GM19467 (cell line): Measurements from ENCODE around the gene SPOCK3.

ENCODE experiments used
- ATAC-seq: cut with Tn5 transposase; IDR thresholded peaks from one replicate; pipeline ENCODE4 v1.9.1; 2021; ENCODE audit warnings: mild to moderate bottlenecking, moderate library complexity; ENCODE audit not compliant: unreplicated experiment

The SPOCK3 gene

DNA sequence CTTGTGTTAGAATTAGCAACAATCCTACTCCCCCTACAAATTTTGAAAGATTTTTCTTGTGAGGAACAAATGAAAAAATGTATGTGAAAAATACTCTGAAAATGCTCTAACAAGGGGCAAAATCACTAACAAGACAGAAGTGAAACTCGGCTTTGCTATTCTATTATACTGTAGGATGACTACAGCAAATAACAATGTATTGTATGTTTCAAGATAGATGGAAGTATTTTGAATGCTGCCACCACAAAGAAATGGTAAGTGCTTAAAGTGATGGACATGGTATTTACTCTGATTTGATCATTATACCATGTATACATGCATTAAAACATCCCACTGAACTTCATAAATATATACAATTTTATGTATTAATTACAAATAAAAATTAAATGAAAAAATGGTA, 192.8 kb downstream of the SPOCK3 start:
- ATAC-seq = no peak

DNA sequence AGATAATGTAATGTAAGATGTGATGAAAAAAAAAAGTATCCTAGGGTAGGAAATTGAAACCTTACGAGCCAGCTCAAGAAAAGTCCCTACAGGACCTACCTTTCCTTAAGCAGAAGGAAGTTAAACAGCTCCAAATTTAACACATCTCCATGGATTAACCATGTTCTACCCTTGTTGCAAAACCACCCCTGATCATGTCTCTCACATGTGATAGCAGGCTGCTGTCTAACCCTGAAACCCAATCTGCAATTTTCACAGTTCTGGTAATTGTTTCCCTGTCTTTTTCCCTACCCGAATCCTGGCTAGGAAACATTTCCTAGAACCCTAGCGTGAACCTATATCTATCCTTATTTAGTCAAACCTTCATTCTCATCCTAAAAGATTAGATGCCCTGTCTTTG, 198.9 kb downstream of the SPOCK3 start:
- ATAC-seq = no peak

DNA sequence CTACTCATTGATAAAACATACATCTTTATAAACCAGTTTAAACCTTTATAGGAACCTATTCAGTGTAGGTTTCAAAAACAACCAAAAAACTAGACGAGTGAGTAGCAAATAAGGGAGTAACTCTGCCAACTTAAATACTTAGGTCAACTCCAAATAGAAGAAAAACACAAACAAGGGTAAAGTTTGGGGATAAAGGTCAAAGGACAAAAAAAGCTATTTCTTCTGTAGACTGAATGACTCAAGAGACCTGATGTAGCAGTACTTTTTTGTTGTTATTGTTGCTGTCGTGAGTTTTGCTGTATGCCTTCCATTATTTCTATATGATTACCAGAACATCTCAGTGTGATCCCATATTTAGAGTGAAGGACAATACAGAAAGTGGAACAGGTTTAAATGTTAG, 199.3 kb downstream of the SPOCK3 start:
- ATAC-seq = no peak

DNA sequence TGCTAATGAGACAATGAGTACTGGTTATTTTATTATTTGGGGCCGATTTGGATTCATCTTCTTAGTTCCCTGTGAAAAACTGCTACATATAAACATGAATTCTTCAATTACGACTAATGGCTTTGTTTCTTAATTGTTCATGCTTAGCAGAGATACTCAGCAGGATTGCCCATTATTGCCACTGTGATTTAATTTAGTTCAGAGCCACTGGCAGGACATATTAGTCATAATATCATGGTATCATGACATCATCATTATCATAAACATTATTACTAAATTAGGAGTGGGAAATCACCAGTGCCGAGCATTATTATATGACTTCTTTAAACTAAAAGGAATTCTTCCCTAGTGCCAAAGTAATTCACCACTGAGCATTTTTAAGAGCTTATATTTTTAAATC, 201.4 kb downstream of the SPOCK3 start:
- no peak for ATAC-seq

DNA sequence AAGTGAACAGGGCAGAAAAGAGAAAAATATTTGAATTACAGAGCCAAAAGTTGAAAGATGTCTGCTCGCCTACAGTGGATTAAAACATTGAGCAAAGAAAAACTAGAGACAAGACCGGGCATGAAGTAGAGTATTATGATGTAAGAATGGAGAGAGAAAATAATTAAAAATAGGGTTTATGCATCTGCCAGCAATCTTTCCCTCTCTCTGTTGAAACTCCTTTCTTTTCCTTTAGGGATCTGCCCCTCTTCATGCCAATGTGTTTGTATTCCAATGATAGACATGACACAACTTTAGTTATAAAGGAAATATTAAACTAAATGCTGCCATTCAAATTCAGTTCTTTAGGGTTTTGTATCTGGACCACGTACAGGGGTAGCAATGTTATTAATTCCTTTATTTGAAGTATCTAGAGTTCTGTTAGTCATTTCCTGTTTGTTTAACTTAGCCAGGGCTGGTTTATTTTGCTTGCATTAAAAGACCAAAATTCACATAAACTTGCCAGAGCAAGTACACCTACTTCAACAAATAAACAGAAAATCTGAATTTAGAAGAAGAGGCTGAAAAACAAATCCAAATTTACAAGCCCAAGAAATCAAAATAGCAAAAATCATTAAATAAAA, 202.6 kb downstream of the SPOCK3 start:
- no peak for ATAC-seq

DNA sequence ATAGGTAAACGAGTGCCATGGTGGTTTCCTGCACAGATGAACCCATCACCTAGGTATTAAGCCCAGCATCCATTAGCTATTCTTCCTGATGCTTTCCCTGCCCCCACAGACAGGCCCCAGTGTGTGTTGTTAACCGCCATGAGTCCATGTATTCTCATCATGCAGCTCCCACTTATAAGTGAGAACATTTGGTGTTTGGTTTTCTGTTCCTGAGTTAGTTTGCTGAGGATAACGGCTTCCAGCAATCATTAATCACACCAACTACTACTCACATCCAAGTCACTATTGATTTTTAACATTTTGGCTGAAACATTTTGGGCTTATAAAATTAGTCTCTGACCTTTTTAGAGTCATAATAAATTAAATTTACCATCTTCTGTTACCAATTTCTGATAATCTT, 205.3 kb downstream of the SPOCK3 start:
- no peak for ATAC-seq

DNA sequence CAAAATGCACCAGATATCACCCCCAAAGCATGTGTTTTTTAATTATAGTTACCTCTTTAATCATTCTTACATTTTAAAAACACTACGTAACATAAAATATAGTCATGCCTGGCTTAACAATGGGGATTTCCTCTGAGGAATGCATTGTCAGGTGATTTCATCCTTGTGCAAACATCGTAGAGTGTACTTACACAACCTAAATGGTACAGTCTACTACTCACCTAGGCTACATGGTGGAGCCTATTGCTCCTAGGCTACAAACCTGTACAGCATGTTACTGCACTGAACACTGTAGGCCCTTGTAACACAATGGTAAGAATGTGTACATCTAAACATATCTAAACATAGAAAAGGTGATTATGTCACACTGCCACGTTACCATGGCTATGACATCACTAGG, 208.6 kb downstream of the SPOCK3 start:
- ATAC-seq = no peak

DNA sequence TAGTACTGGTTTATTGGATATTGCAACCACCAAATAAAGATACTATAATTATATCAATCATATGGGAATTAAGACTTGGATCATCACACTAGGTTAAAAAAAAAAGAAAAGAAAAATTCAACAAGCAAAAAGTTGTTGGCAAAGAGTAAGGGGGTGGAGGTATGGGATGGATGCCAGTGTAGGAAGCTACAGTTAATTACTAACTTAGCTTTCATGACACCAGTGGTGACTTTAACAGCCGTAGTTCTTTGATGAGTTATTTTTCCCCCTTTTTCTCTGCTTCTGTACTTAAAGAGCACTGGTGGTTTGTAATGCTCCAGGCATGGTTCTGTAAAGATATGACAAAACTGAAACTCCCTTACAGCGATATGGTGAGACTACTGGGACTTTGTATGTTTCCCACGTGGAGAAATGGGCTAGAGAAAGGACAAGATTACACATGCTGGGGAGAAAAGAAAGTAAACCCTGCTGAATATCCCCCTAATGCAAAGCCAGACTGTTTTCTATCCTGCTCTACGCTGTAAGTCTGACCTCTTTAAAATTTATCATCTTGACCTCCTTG, 210.8 kb downstream of the SPOCK3 start:
- no peak for ATAC-seq

- peak; percentile 67 for ATAC-seq
These were observed 212.6 kb downstream of the SPOCK3 start for GRCh38 chr4:167021545-167022155.

- no peak for ATAC-seq
These were observed 213.9 kb downstream of the SPOCK3 start for GRCh38 chr4:167020410-167020809.

GRCh38 chr4:167014944-167015343, 219.3 kb downstream of the SPOCK3 start:
- no peak for ATAC-seq

GRCh38 chr4:167003326-167003725, 231.0 kb downstream of the SPOCK3 start:
- no peak for ATAC-seq

GRCh38 chr4:167000141-167000852, 234.0 kb downstream of the SPOCK3 start:
- ATAC-seq = no peak

GRCh38 chr4:166996216-166996615, 238.1 kb downstream of the SPOCK3 start:
- ATAC-seq = no peak

DNA sequence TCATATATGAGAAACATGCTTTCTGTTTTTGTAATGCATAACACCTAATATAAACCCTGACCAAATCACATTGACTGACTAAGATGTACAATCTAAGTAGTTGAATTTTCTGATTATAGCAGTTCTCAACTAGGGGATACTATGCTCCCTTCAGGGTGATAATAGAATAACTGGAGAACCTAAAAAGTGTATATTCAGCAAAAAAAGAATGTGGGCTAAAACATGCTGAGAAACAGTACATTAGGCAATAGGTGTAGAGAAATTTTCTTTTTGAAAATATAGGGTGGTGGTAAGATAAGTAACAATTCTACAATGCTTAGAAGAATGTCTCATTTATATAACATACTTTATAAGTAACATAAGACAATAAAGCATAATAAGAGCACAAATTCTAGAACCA, 239.6 kb downstream of the SPOCK3 start:
- no peak for ATAC-seq

DNA sequence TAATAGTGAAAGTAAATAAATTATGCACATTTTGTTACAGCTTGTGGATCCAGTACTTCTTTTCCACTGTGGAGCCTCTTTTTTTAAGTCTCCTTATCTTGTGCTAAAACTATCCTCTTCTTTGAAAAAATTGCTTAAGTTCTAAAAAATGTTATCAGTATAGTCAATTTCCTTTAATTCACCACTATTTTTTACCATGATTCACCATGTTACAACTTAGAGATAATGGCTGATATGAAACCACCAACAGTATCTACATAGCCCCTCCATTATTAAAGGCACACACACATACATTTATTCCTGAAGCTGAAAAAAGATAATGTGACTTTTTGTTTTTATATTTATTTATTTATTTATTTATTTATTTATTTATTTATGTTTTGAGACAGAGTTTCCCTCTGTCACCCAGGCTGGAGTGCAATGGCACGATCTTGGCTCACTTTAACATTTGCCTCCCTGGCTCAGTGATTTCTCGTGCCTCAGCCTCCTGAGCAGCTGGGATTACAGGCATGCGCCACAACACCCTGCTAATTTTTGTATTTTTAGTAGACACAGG, 243.2 kb downstream of the SPOCK3 start:
- ATAC-seq = no peak

DNA sequence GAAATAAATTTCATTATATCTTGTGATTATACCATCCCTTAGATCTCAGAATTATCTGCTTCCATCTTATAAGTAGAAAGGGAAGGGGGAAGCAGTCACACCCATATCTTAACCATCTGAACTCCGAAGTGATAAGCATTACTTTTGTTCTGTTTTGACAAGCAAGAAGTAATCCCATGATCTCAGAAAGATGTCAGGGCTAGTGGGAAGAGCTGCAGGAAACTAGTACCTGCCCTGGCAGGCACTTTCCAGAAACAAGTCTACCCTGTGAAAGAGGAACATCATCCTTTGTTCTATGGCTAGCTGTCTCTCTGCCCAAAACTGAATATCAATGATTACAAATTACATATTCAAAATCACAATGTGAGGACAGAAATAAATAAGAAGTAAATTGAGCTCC, 244.4 kb downstream of the SPOCK3 start:
- no peak for ATAC-seq

- no peak for ATAC-seq
These were observed 247.3 kb downstream of the SPOCK3 start for GRCh38 chr4:166987026-166987425.

- no peak for ATAC-seq
These were observed 252.4 kb downstream of the SPOCK3 start for GRCh38 chr4:166981847-166982246.

GRCh38 chr4:166980419-166980818, 253.9 kb downstream of the SPOCK3 start:
- no peak for ATAC-seq

- ATAC-seq = no peak
These were observed 256.7 kb downstream of the SPOCK3 start for GRCh38 chr4:166977596-166977995.

DNA sequence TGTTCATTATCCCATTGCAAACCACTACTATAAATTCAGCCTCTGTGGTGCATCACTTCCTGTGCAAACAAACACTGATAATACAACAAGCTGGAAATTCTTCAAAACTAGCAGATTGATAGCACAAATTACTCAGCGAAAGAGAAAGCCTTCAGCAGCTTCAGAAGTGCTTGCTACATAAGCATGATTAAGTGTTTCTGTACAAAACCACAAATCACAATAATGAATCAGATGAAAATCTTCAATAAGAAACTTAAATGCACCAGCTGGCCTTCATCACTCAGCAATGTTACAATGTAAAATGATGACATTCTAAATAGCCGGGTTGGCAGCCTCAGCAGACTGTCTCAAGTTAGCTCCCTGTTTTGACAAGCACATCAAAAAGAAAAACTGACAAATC, 262.2 kb downstream of the SPOCK3 start:
- ATAC-seq = no peak
